ENCODE measurements around the gene KRT26.

The KRT26 gene

GRCh38 chr17:40777971-40778370 lies 6.0 kb upstream of the KRT26 start:
- Histone ChIP-seq H4K20me1 (ENCODE audit: control insufficient read depth, insufficient read depth, low read depth, low read length) (no peaks in the 10 kb centered on the region), H3K27ac (ENCODE audit: low read depth, low read length) (no peak overlapping the region), H3K9me3 (ENCODE audit: control insufficient read depth, insufficient read depth, low read length) (no peaks in the 10 kb centered on the region), H3K79me2 (ENCODE audit: control insufficient read depth, low read length) (no peaks in the 10 kb centered on the region), H3K4me2 (ENCODE audit: low read length) (no peak overlapping the region), H3K27me3 (ENCODE audit: control insufficient read depth, low read length) (peaks cover 21% of the 10 kb centered on the region), H3K9me2 (replicated peaks; ENCODE audit: control insufficient read depth, low read length) (no peaks in the 10 kb centered on the region), H3K4me1 (ENCODE audit: control insufficient read depth, low read length) (no peaks in the 10 kb centered on the region), H3K36me3 (ENCODE audit: control insufficient read depth, low read length) (no peaks in the 10 kb centered on the region), H3F3A (ENCODE audit: control insufficient read depth, insufficient read depth) (no peaks in the 10 kb centered on the region), H3K4me3 (ENCODE audit: low read length) (no peak overlapping the region)
- TF ChIP-seq EZH2phosphoT487 (IDR thresholded peaks at IDR 0.05; ENCODE audit: borderline replicate concordance, low read length), result no peak
- TF ChIP-seq, protein P1, sequence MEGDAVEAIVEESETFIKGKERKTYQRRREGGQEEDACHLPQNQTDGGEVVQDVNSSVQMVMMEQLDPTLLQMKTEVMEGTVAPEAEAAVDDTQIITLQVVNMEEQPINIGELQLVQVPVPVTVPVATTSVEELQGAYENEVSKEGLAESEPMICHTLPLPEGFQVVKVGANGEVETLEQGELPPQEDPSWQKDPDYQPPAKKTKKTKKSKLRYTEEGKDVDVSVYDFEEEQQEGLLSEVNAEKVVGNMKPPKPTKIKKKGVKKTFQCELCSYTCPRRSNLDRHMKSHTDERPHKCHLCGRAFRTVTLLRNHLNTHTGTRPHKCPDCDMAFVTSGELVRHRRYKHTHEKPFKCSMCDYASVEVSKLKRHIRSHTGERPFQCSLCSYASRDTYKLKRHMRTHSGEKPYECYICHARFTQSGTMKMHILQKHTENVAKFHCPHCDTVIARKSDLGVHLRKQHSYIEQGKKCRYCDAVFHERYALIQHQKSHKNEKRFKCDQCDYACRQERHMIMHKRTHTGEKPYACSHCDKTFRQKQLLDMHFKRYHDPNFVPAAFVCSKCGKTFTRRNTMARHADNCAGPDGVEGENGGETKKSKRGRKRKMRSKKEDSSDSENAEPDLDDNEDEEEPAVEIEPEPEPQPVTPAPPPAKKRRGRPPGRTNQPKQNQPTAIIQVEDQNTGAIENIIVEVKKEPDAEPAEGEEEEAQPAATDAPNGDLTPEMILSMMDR (IDR thresholded peaks at IDR 0.05; ENCODE audit: low read depth, low read length, poor library complexity, severe bottlenecking), result no peak

- Histone ChIP-seq H3K4me2 (ENCODE audit: low read length) (no peak overlapping the region), H3K36me3 (ENCODE audit: control insufficient read depth, low read length) (no peaks in the 10 kb centered on the region), H4K20me1 (ENCODE audit: control insufficient read depth, insufficient read depth, low read depth, low read length) (no peaks in the 10 kb centered on the region), H3F3A (ENCODE audit: control insufficient read depth, insufficient read depth) (no peaks in the 10 kb centered on the region), H3K27ac (ENCODE audit: low read depth, low read length) (no peak overlapping the region), H3K4me3 (ENCODE audit: low read length) (no peak overlapping the region), H3K9me2 (replicated peaks; ENCODE audit: control insufficient read depth, low read length) (no peaks in the 10 kb centered on the region), H3K27me3 (ENCODE audit: control insufficient read depth, low read length) (peaks cover 26% of the 10 kb centered on the region), H3K9me3 (ENCODE audit: control insufficient read depth, insufficient read depth, low read length) (no peaks in the 10 kb centered on the region), H3K79me2 (ENCODE audit: control insufficient read depth, low read length) (no peaks in the 10 kb centered on the region), H3K4me1 (ENCODE audit: control insufficient read depth, low read length) (no peaks in the 10 kb centered on the region)
- no peak for TF ChIP-seq EZH2phosphoT487 (IDR thresholded peaks at IDR 0.05; ENCODE audit: borderline replicate concordance, low read length)
- TF ChIP-seq, protein P1 (IDR thresholded peaks at IDR 0.05; ENCODE audit: low read depth, low read length, poor library complexity, severe bottlenecking), result no peak
Measured at GRCh38 chr17:40777459-40777858, 5.5 kb upstream of the KRT26 start.

DNA sequence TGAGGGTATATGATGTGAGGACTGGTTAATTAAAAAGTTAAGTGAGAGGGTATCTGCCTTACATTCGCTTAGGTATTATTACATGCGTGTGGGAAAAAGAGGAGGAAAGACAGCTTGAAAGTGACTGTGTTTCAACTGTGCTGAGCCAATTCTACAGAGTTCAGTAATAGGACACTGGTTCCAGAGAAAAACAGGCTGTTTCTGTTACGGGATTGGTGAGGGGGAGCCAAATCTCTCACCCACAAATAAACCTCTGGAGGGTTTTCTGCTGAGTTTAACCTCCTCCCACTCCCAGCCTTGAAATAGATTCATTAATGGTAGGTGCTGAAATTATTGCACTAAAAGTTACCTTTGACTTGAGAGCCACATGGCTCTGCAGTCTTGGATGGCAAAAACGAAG lies 3.9 kb upstream of the KRT26 start:
- Histone ChIP-seq H3K79me2 (ENCODE audit: control insufficient read depth, low read length) (no peaks in the 10 kb centered on the region), H3K4me1 (ENCODE audit: control insufficient read depth, low read length) (no peaks in the 10 kb centered on the region), H4K20me1 (ENCODE audit: control insufficient read depth, insufficient read depth, low read depth, low read length) (no peaks in the 10 kb centered on the region), H3K4me2 (ENCODE audit: low read length) (no peak overlapping the region), H3K27me3 (ENCODE audit: control insufficient read depth, low read length) (peaks cover 37% of the 10 kb centered on the region), H3K9me2 (replicated peaks; ENCODE audit: control insufficient read depth, low read length) (no peaks in the 10 kb centered on the region), H3K4me3 (ENCODE audit: low read length) (no peak overlapping the region), H3K27ac (ENCODE audit: low read depth, low read length) (no peak overlapping the region), H3K9me3 (ENCODE audit: control insufficient read depth, insufficient read depth, low read length) (no peaks in the 10 kb centered on the region), H3K36me3 (ENCODE audit: control insufficient read depth, low read length) (no peaks in the 10 kb centered on the region), H3F3A (ENCODE audit: control insufficient read depth, insufficient read depth) (no peaks in the 10 kb centered on the region)
- no peak for TF ChIP-seq EZH2phosphoT487 (IDR thresholded peaks at IDR 0.05; ENCODE audit: borderline replicate concordance, low read length)
- TF ChIP-seq, protein P1 (IDR thresholded peaks at IDR 0.05; ENCODE audit: low read depth, low read length, poor library complexity, severe bottlenecking), result no peak

GRCh38 chr17:40765657-40766056 lies 6.3 kb downstream of the KRT26 start:
- no peak overlapping the region for H3K4me3 ChIP-seq (ENCODE audit: low read length)
- no peaks in the 10 kb centered on the region for H3K36me3 ChIP-seq (ENCODE audit: control insufficient read depth, low read length)
- H3K27ac ChIP-seq (ENCODE audit: low read depth, low read length), result no peak overlapping the region
- H4K20me1 ChIP-seq (ENCODE audit: control insufficient read depth, insufficient read depth, low read depth, low read length), result no peaks in the 10 kb centered on the region
- H3K9me3 ChIP-seq (ENCODE audit: control insufficient read depth, insufficient read depth, low read length), result peaks cover 16% of the 10 kb centered on the region
- H3K27me3 ChIP-seq (ENCODE audit: control insufficient read depth, low read length), result peaks cover 6% of the 10 kb centered on the region
- TF ChIP-seq, protein P1 (IDR thresholded peaks at IDR 0.05; ENCODE audit: low read depth, low read length, poor library complexity, severe bottlenecking), result no peak
- TF ChIP-seq EZH2phosphoT487 (IDR thresholded peaks at IDR 0.05; ENCODE audit: borderline replicate concordance, low read length), result no peak
- H3K79me2 ChIP-seq (ENCODE audit: control insufficient read depth, low read length), result no peaks in the 10 kb centered on the region
- H3K4me1 ChIP-seq (ENCODE audit: control insufficient read depth, low read length), result no peaks in the 10 kb centered on the region
- no peak overlapping the region for H3K4me2 ChIP-seq (ENCODE audit: low read length)
- H3F3A ChIP-seq (ENCODE audit: control insufficient read depth, insufficient read depth), result no peaks in the 10 kb centered on the region
- H3K9me2 ChIP-seq (replicated peaks; ENCODE audit: control insufficient read depth, low read length), result no peaks in the 10 kb centered on the region

All from DOHH2 (cell line).